ENCODE data around the gene LOXL4.
A peak's percentile ranks its signal among the peaks of the same experiment; 100 is the strongest.

Gene LOXL4

GRCh38 chr10:98295907-98296306 lies 27.9 kb upstream of the LOXL4 start:
- FAIRE-seq (no peak), DNase-seq (ENCODE audit: insufficient read length, low spot score) (no peak)

- FAIRE-seq = no peak
- DNase-seq (ENCODE audit: insufficient read length, low spot score) = no peak
Observed at GRCh38 chr10:98295401-98295811, 27.4 kb upstream of the LOXL4 start.

DNA sequence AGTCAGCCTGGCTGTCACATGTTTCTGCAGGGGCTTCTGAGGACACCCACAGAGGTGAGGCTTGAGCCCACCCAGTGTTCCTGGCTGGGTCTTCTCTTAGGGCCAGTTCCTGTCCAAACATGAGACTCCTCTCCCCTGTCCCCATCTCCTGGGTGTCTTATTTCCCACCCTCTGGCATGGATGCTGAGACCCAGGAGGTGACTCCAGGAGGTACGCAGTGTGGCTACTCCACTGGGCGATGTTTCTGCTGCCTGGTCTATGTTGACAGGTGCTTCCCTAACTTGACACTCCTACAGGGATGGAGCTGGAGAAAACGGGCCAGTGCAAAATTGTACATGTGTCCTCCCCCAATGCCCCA lies 26.3 kb upstream of the LOXL4 start:
- no peak for FAIRE-seq
- DNase-seq (ENCODE audit: insufficient read length, low spot score) = no peak

- DNase-seq (ENCODE audit: insufficient read length, low spot score) (no peak), FAIRE-seq (no peak)
Observed at GRCh38 chr10:98293550-98294269, 25.7 kb upstream of the LOXL4 start.

DNA sequence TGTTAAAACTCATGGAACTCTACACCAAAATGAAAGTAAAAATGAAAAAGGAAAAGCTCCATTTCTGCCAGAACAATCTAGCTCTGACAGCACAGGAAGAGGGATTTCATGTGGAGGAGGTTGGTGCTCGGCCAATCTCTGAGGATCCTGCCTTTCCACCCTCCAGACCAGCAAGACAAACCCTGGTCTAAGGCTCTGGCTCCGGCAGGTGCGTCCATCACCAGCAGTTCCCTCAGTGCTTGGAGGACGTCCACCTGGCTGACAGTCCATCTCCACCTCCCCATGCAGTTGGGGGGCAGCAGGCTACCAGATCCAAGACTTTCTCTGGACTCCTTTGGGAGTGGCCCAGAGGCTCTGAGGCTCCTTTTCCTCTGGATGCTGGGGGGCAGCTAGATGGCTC lies 25.0 kb upstream of the LOXL4 start:
- FAIRE-seq (no peak), DNase-seq (ENCODE audit: insufficient read length, low spot score) (no peak)

DNA sequence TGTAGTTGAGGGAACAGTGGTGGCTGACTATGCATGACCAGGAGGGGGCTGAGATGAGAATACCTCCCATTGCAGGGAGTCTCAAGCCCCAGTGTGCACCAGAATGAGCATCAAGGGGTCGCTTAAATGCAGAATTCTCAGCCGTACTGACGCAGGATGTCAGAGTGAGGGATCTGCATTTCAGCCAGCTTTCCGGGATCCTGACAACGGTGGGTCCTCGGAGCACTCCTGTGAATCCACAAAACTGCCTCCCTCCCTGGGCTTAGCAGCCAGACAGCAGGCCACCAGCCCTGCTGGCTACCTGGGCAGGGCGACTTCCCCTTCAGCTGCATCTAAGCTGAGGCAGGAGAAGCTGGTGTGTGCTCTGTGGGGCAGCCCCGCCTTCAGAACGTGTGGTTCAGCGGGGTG lies 21.8 kb upstream of the LOXL4 start:
- no peak for FAIRE-seq

GRCh38 chr10:98287321-98287720 lies 19.3 kb upstream of the LOXL4 start:
- DNase-seq (ENCODE audit: insufficient read length, low spot score) (no peak), FAIRE-seq (no peak)

More for the DNA sequence above, 21.8 kb upstream of the LOXL4 start:
- DNase-seq (ENCODE audit: insufficient read length, low spot score) = no peak

- DNase-seq (ENCODE audit: insufficient read length, low spot score) = no peak
- no peak for FAIRE-seq
Observed at GRCh38 chr10:98286419-98286818, 18.4 kb upstream of the LOXL4 start.

GRCh38 chr10:98285416-98285815 lies 17.4 kb upstream of the LOXL4 start:
- FAIRE-seq = no peak
- no peak for DNase-seq (ENCODE audit: insufficient read length, low spot score)

DNA sequence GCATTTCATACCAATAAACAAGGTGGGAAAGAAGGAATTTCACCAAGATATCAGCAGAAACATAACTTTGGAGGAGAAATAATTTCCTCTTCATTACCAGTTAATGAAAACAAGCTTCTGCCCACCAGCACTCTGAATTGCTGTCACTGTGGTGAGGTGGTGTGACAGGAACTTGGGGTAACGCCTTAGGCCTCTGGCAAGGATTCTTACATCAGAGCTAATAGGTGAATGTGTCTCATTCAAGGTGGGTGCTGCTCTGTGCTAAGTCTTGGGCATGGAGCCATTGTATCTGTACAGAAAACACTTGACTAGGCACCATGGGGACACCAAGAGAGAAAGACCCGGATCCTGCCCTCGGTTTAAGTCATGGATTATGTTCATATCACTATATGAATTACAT lies 8.3 kb upstream of the LOXL4 start:
- FAIRE-seq (no peak), DNase-seq (ENCODE audit: insufficient read length, low spot score) (no peak)

DNA sequence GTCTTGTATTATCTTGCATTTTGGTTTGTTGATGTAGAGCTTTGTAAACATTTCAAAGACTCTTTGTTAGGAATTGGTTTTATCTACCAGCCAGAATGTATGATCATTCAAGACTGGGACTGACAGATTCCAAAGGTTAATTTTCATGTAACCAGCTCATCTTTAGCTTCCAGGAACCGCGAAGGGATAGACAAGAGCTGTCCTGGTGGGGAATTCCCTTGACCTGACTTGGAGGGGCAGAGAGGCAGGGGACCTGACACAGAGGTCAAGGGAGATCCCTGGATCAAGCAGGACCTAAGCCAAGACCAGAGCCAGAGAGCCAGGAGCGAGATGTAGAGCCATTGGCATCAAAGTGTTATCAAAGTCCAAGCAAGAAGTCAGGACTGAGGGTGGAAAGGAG lies 6.6 kb upstream of the LOXL4 start:
- DNase-seq (ENCODE audit: insufficient read length, low spot score) = no peak
- no peak for FAIRE-seq

- no peak for DNase-seq (ENCODE audit: insufficient read length, low spot score)
- FAIRE-seq = no peak
Observed at GRCh38 chr10:98273057-98273850, 5.3 kb upstream of the LOXL4 start.

- DNase-seq (ENCODE audit: insufficient read length, low spot score) (no peak), FAIRE-seq (no peak)
Observed at GRCh38 chr10:98272656-98273055, 4.7 kb upstream of the LOXL4 start.

GRCh38 chr10:98272245-98272644 lies 4.3 kb upstream of the LOXL4 start:
- FAIRE-seq = no peak
- DNase-seq (ENCODE audit: insufficient read length, low spot score) = no peak

DNA sequence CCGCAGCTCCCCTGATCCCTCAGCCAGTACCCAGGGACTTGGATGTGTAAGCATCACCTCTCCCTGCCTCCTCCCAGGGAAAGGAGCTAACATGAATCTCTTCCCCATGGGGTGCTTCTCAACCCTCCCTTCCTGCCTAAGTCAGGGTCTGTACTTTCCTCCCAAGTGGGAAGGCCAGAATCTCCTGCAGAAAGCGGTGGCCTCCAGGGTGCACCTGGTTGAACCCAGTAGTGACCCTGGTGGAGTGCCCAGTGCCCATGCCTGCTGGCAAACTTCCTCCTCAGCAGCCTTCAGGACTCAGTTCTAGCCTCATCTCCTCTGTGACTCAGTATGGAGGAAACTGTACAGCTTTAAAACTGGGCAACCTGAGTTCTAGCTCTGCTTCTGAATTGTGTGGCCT lies 2.8 kb upstream of the LOXL4 start:
- no peak for DNase-seq (ENCODE audit: insufficient read length, low spot score)
- no peak for FAIRE-seq

GRCh38 chr10:98270073-98270740 lies 2.2 kb upstream of the LOXL4 start:
- DNase-seq (ENCODE audit: insufficient read length, low spot score) (no peak), FAIRE-seq (peak; percentile 76)

- FAIRE-seq (peak; percentile 98), DNase-seq (ENCODE audit: insufficient read length, low spot score) (peak; percentile 93)
Observed at GRCh38 chr10:98269435-98269912, 1.5 kb upstream of the LOXL4 start.

DNA sequence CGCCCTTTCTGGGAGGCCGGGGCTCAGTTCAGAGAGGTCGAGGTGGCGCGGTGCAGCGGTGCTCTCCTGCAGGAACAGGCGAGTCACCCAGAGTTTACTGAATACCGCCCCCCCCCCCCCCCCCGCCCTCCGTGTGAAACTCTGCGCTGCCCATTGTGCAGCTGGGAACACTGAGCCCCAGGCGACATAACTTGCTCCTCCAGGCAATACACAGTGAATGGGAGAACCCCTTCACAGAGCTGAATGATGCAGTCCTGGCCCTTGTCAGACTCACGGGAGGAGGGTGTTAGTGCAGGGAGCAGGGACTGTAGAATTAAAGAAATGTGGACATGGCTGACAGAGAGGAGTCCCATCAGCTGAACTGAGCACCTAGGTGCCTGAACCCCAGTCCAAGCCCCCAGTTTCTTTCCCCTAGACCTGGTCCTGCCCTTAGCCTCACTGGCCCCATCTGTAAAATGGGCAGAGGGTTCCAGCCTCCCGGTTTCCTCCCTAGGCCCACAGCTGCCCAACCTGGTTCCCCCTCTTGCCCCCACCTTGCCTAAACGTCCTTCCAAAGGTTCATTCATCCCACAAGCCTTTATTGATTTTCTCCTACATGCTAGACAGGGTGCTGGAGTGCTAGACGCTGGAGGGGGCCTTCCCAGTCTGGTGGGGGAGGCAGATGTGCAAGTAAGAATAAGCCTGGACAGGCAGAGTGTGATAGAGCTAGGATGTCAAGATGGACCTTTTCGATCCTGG lies 869 bp upstream of the LOXL4 start:
- FAIRE-seq (peak; percentile 13), DNase-seq (ENCODE audit: insufficient read length, low spot score) (no peak)

DNA sequence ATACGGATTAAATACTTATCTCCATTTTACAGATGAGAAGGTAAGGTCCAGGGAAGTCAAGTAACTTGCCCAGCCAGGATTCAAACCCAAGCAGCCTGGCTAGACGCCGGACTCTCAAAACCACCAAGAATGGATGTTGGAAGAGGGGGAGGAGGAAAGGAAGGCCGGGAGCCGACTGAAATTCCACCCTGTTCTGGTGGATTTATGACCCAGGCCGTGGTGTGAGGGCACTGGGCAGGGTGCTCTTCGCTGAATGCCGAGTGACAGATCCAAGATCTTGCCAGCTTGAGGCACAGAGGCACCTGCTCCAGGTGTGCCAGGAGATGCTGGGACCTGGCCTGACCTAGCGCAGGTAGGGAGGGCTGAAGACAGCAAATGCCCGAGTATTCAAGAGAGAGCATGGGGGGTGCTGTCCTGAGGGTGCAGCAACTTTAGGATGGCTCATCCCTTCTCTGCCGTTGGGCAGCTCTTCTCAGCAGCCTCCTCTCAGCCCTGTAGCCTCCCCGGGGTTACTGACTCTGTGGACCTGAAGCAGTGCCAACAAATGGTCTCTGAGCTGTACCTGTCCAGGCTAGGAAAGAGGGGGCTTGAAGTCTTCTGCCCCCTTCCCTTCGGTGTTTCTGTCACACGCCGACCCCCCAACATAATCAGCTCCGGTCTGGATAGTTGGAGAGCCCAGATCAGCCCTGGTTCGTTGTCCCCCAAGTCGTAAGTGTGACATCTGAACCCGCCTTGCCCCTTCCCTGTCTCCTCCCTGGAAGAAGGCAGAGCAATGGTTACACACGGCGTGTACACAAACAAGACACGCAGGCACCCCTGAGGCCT lies 713 bp downstream of the LOXL4 start:
- DNase-seq (ENCODE audit: insufficient read length, low spot score) = no peak
- FAIRE-seq = no peak

DNA sequence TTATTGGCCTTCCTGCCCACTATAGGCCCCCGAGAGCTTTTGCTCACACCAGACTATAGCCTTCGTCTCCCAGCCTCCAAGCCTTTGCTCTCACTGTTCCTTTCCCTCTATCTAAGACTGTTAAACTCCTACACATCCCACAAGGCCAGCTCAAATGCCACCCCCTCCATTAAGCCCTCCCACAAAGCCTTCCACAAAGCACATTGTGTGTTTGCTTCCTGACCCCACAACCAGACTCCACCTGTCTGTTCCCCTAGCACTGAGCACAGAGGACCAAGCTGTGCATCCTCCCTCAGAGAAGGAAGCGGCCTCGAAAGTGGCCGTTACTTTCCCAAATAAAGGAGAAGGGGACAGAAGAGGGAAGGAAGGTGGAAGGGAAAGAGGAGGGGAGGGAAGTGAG lies 1.3 kb downstream of the LOXL4 start:
- FAIRE-seq = no peak
- DNase-seq (ENCODE audit: insufficient read length, low spot score) = no peak

Data from HTR-8/SVneo (cell line).